DOHH2 (cell line): ENCODE results near the gene SDCCAG8.

Experiments
- EZH2phosphoT487 ChIP-seq: fragments of 200-600 bp; sonication (generic); IDR thresholded peaks from 2 replicates; pipeline ENCODE4 v1.6.1; 2017; ENCODE audit warnings: borderline replicate concordance, mild to moderate bottlenecking, antibody characterized with exemption, low read length, moderate library complexity, mixed read lengths
- TF ChIP-seq, protein P1 (sequence below): fragments of 200-600 bp; sonication (generic); IDR thresholded peaks from one replicate; pipeline ENCODE4 v1.5.1; 2014; ENCODE audit warnings: antibody characterized with exemption, mild to moderate bottlenecking, low read depth, low read length; ENCODE audit not compliant: poor library complexity, severe bottlenecking

DNA sequence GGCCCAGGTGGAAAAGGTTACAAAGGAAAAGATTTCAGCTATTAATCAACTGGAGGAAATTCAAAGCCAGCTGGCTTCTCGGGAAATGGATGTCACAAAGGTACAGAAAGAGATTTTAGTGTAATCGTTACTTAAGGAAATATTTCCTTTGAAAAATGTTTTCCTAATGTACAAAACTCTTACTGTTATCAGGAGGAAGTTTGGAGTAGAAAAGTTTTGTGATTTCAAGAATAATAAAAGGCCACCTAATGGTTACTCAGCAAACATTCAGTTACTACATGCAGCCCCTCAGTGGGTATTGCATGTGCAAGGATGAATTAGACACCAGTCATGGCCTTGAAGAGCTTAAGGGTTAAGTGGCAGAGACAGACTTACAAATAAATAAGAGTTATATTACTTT lies 85.2 kb downstream of the SDCCAG8 start:
- TF ChIP-seq, protein P1, sequence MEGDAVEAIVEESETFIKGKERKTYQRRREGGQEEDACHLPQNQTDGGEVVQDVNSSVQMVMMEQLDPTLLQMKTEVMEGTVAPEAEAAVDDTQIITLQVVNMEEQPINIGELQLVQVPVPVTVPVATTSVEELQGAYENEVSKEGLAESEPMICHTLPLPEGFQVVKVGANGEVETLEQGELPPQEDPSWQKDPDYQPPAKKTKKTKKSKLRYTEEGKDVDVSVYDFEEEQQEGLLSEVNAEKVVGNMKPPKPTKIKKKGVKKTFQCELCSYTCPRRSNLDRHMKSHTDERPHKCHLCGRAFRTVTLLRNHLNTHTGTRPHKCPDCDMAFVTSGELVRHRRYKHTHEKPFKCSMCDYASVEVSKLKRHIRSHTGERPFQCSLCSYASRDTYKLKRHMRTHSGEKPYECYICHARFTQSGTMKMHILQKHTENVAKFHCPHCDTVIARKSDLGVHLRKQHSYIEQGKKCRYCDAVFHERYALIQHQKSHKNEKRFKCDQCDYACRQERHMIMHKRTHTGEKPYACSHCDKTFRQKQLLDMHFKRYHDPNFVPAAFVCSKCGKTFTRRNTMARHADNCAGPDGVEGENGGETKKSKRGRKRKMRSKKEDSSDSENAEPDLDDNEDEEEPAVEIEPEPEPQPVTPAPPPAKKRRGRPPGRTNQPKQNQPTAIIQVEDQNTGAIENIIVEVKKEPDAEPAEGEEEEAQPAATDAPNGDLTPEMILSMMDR: no peak
- TF ChIP-seq EZH2phosphoT487: no peak
